SK-N-SH treated with all-trans-retinoic acid at 6 μM for 48 hours (cell line): Measurements from ENCODE around the gene LPXN.

Experiments used
- ATAC-seq: fragments of 200-7000 bp; cut with Tn5 transposase; 3 replicates; pipeline ENCODE4 v1.9.1; 2020; ENCODE audit warnings: mild to moderate bottlenecking, moderate library complexity
- ARNTL ChIP-seq: fragments of 450-650 bp; formaldehyde crosslinking; IDR thresholded peaks from 2 replicates; pipeline ENCODE4 v1.5.0; 2020; ENCODE audit warnings: low read depth, mild to moderate bottlenecking, moderate library complexity, borderline replicate concordance
- BACH2 ChIP-seq: fragments of 250-450 bp; sonication (Bioruptor Pico); IDR thresholded peaks from 2 replicates; pipeline ENCODE4 v1.9.0; 2021; ENCODE audit warnings: mild to moderate bottlenecking, borderline replicate concordance
- CREB5 ChIP-seq: fragments of 250-450 bp; sonication (Bioruptor Pico); IDR thresholded peaks from 2 replicates; pipeline ENCODE4 v1.5.1; 2020; ENCODE audit warnings: low read depth, mild to moderate bottlenecking, moderate library complexity
- CSDC2 ChIP-seq: fragments of 250-450 bp; sonication (Bioruptor Pico); IDR thresholded peaks from 2 replicates; pipeline ENCODE4 v1.5.0; 2020; ENCODE audit warnings: mild to moderate bottlenecking, moderate library complexity
- CSRNP3 ChIP-seq: fragments of 250-450 bp; sonication (Bioruptor Pico); IDR thresholded peaks from 2 replicates; pipeline ENCODE4 v1.5.1; 2021; ENCODE audit warnings: mild to moderate bottlenecking, moderate library complexity
- ESRRG ChIP-seq: fragments of 250-450 bp; sonication (Bioruptor Pico); IDR thresholded peaks from 2 replicates; pipeline ENCODE4 v1.6.1; 2021; ENCODE audit warnings: mild to moderate bottlenecking
- GLIS3 ChIP-seq: fragments of 250-450 bp; sonication (Bioruptor Pico); IDR thresholded peaks from 2 replicates; pipeline ENCODE4 v1.5.0; 2020; ENCODE audit warnings: mild to moderate bottlenecking, moderate library complexity
- ISL1 ChIP-seq: fragments of 250-450 bp; sonication (Bioruptor Pico); IDR thresholded peaks from 2 replicates; pipeline ENCODE4 v2.1.2; 2022; ENCODE audit warnings: mild to moderate bottlenecking, moderate library complexity
- OSR1 ChIP-seq: fragments of 250-450 bp; sonication (Bioruptor Pico); IDR thresholded peaks from 2 replicates; pipeline ENCODE4 v1.8.0; 2022; ENCODE audit warnings: moderate library complexity, mild to moderate bottlenecking, inconsistent platforms
- PATZ1 ChIP-seq: fragments of 250-450 bp; sonication (Bioruptor Pico); IDR thresholded peaks from 2 replicates; pipeline ENCODE4 v1.8.0; 2020; ENCODE audit warnings: mild to moderate bottlenecking, moderate library complexity, borderline replicate concordance
- POU6F1 ChIP-seq: fragments of 250-450 bp; sonication (Bioruptor Pico); IDR thresholded peaks from 2 replicates; pipeline ENCODE4 v1.8.0; 2021; ENCODE audit warnings: low read depth, mild to moderate bottlenecking, moderate library complexity, borderline replicate concordance
- PPARA ChIP-seq: fragments of 250-450 bp; sonication (Bioruptor Pico); IDR thresholded peaks from 2 replicates; pipeline ENCODE4 v1.5.0; 2020; ENCODE audit warnings: mild to moderate bottlenecking, borderline replicate concordance
- RARB ChIP-seq: fragments of 250-450 bp; sonication (Bioruptor Pico); IDR thresholded peaks from 2 replicates; pipeline ENCODE4 v1.8.0; 2021; ENCODE audit warnings: mild to moderate bottlenecking, moderate library complexity
- SNAI2 ChIP-seq: fragments of 250-450 bp; sonication (Bioruptor Pico); IDR thresholded peaks from 2 replicates; pipeline ENCODE4 v1.5.0; 2020; ENCODE audit warnings: mild to moderate bottlenecking, moderate library complexity
- TCF4 ChIP-seq: fragments of 250-450 bp; sonication (Bioruptor Pico); IDR thresholded peaks from 2 replicates; pipeline ENCODE4 v1.8.0; 2021; ENCODE audit warnings: mild to moderate bottlenecking, moderate library complexity, borderline replicate concordance
- TOX ChIP-seq: fragments of 250-450 bp; sonication (Bioruptor Pico); IDR thresholded peaks from 2 replicates; pipeline ENCODE4 v1.8.0; 2021; ENCODE audit warnings: mild to moderate bottlenecking, moderate library complexity, borderline replicate concordance
- ZC3H10 ChIP-seq: fragments of 250-450 bp; sonication (Bioruptor Pico); IDR thresholded peaks from 2 replicates; pipeline ENCODE4 v1.5.1; 2021; ENCODE audit warnings: mild to moderate bottlenecking, moderate library complexity
- ZFP3 ChIP-seq: fragments of 250-450 bp; sonication (Bioruptor Pico); IDR thresholded peaks from 2 replicates; pipeline ENCODE4 v1.5.0; 2020; ENCODE audit warnings: mild to moderate bottlenecking, moderate library complexity
- ZFP30 ChIP-seq: fragments of 450-650 bp; formaldehyde crosslinking; IDR thresholded peaks from 2 replicates; pipeline ENCODE4 v1.5.0; 2022; ENCODE audit warnings: mild to moderate bottlenecking, moderate library complexity
- ZNF565 ChIP-seq: fragments of 450-650 bp; formaldehyde crosslinking; conservative IDR thresholded peaks from 2 replicates; pipeline ENCODE4 v1.5.0; 2020; ENCODE audit warnings: low read depth, mild to moderate bottlenecking, moderate library complexity
- ZNF8 ChIP-seq: fragments of 450-650 bp; formaldehyde crosslinking; IDR thresholded peaks from 2 replicates; pipeline ENCODE4 v1.5.0; 2020; ENCODE audit warnings: mild to moderate bottlenecking, moderate library complexity

The LPXN gene

GRCh38 chr11:58493676-58494075, 82.0 kb downstream of the LPXN start:
- peak; percentile 57 for ATAC-seq
- TF ChIP-seq ZC3H10 (CRISPR knock-in tag) (no peak), CREB5 (CRISPR knock-in tag) (no peak), TCF4 (CRISPR knock-in tag) (no peak), PATZ1 (CRISPR knock-in tag) (no peak), ISL1 (CRISPR knock-in tag) (no peak), POU6F1 (no peak), CSRNP3 (no peak), ZFP30 (no peak), SNAI2 (CRISPR knock-in tag) (no peak), RARB (no peak), ARNTL (CRISPR knock-in tag) (no peak), ZNF8 (no peak)
- TF ChIP-seq, all 23 proteins: peak for 0

- ATAC-seq: no peak
- TF ChIP-seq TCF4 (CRISPR knock-in tag) (no peak), ESRRG (CRISPR knock-in tag) (no peak), ZFP30 (no peak), ZC3H10 (CRISPR knock-in tag) (no peak), ZNF565 (CRISPR knock-in tag) (no peak), BACH2 (CRISPR knock-in tag) (no peak), PATZ1 (CRISPR knock-in tag) (no peak), SNAI2 (CRISPR knock-in tag) (no peak), GLIS3 (CRISPR knock-in tag) (no peak), TOX (CRISPR knock-in tag) (no peak), CSRNP3 (no peak), OSR1 (no peak), RARB (no peak)
Measured at GRCh38 chr11:58490827-58491226, 84.8 kb downstream of the LPXN start.

GRCh38 chr11:58487170-58487569, 88.5 kb downstream of the LPXN start:
- ATAC-seq: no peak
- no peak for TF ChIP-seq PPARA (CRISPR knock-in tag)
- TF ChIP-seq CSDC2 (CRISPR knock-in tag): no peak
- TF ChIP-seq ARNTL (CRISPR knock-in tag): no peak
- TF ChIP-seq ZC3H10 (CRISPR knock-in tag): no peak
- no peak for TF ChIP-seq CREB5 (CRISPR knock-in tag)
- TF ChIP-seq ESRRG (CRISPR knock-in tag): no peak
- no peak for TF ChIP-seq POU6F1
- TF ChIP-seq OSR1: no peak
- no peak for TF ChIP-seq SNAI2 (CRISPR knock-in tag)
- no peak for TF ChIP-seq ZFP3 (CRISPR knock-in tag)
- TF ChIP-seq ZNF8: no peak
- TF ChIP-seq ISL1 (CRISPR knock-in tag): no peak
- TF ChIP-seq BACH2 (CRISPR knock-in tag): no peak
